ENCODE results near the gene SEC16B. TPM values are rescaled to one million over a fixed set of nuclear protein-coding genes. Genes with fewer than 3 reads are reported as not detected.

Gene SEC16B
- total and polyA plus RNA-seq, 2 of the 8 experiments (the other 6 are each of a cell fraction or from before 2014, with no cell fraction given), result 0.56 to 0.94 TPM

DNA sequence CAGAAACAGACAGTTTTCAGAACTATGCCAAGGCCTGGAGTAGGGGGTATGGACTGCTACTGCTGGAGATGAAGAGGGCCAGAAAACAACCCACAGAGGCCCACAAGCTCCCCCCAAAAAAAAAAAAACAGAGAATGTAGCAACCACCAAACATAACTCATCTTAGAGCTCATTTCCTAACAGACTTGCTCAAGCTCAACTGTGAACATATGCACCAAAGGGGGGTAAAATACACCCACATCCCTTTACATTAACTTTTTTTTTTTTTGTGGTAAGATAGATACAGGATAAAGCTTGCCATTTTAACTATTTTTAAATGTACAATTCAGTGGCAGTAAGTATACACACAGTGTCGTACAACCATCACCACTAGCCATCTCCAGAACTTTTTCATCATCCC, 36.0 kb downstream of the SEC16B start:
- Histone ChIP-seq H4K8ac (ENCODE audit: extremely low read depth, insufficient read depth, low read length) (no peak overlapping the region), H2BK5ac (ENCODE audit: low read depth, low read length) (no peak overlapping the region), H2BK120ac (replicated peaks; ENCODE audit: low read depth, low read length) (no peak overlapping the region), H3K27me3 (replicated peaks in 1 of 4; ENCODE audit: control insufficient read depth in 3 of 4, extremely low read depth in 1 of 4, insufficient read depth in 3 of 4, low read length in 3 of 4) (no peaks in the 10 kb centered on the region), H4K91ac (replicated peaks; ENCODE audit: insufficient read length, low read length) (no peak overlapping the region), H3K4me1 (replicated peaks in 1 of 4; ENCODE audit: control insufficient read depth in 3 of 4, insufficient read depth in 4 of 4, low read length in 3 of 4) (peaks cover 0 to 4% (median 0%) of the 10 kb centered on the region in 4 experiments; a peak in 1 of 7 replicates), H3K18ac (ENCODE audit: extremely low read depth, low read length) (no peak overlapping the region), H3K27ac (ENCODE audit: low read depth, low read length) (no peak overlapping the region), H3K4ac (replicated peaks; ENCODE audit: insufficient read length, low read depth, low read length) (no peak overlapping the region), H4K20me1 (replicated peaks in 1 of 2; ENCODE audit: control insufficient read depth in 1 of 2, insufficient read depth in 2 of 2, low read length in 2 of 2) (no peaks in the 10 kb centered on the region), H3K56ac (replicated peaks; ENCODE audit: insufficient read length, low read depth, low read length) (no peak overlapping the region), H3K14ac (ENCODE audit: insufficient read length) (no peak overlapping the region), H3K23me2 (ENCODE audit: low read depth, low read length) (no peaks in the 10 kb centered on the region), H2BK12ac (ENCODE audit: low read depth, low read length) (no peak overlapping the region), H3K4me2 (ENCODE audit: insufficient read depth in 1 of 2, low read depth in 2 of 2, low read length in 2 of 2) (no peak overlapping the region), H3K9me3 (ENCODE audit: insufficient read depth in 2 of 2, low read depth in 1 of 2, low read length in 1 of 2) (no peaks in the 10 kb centered on the region), H3K9ac (replicated peaks in 1 of 4; ENCODE audit: extremely low read depth in 1 of 4, low read depth in 3 of 4, low read length in 3 of 4) (no peak overlapping the region), H2AFZ (ENCODE audit: low read length) (no peak overlapping the region), H3K23ac (ENCODE audit: insufficient read length) (no peak overlapping the region), H2BK15ac (ENCODE audit: low read length) (no peak overlapping the region), H2AK5ac (ENCODE audit: low read depth, low read length) (no peak overlapping the region), H4K5ac (ENCODE audit: insufficient read length, low read depth, low read length) (no peak overlapping the region), H3K4me3 (ENCODE audit: extremely low read depth in 1 of 4, insufficient read depth in 2 of 4, low read depth in 3 of 4, low read length in 4 of 4) (no peak overlapping the region), H3K36me3 (ENCODE audit: control insufficient read depth in 2 of 4, insufficient read depth in 4 of 4, low read length in 3 of 4) (no peaks in the 10 kb centered on the region), H3K79me1 (ENCODE audit: low read depth, low read length) (no peaks in the 10 kb centered on the region), H2BK20ac (ENCODE audit: low read length) (no peak overlapping the region), H3K79me2 (ENCODE audit: control insufficient read depth in 1 of 2, insufficient read depth in 2 of 2, low read length in 2 of 2) (no peaks in the 10 kb centered on the region)
- POLR2A ChIA-PET (ENCODE audit: partially characterized antibody), result interaction anchor here (0.6 kb wide), 1 partner anchor 12 kb away, joined by 4 read pairs; no protein-coding TSS in a partner anchor
- 82% methylated on average over 1 of the region's 1 CpG; no CpG with 5 or more reads in 1 of the 2 experiments for WGBS, 2 experiments (ENCODE audit: extremely low coverage in 1 of 2, insufficient coverage in 1 of 2, insufficient read length in 1 of 2, insufficient replicate concordance in 2 of 2, low coverage in 1 of 2, low lambda C conversion rate in 2 of 2, missing lambda C conversion rate in 1 of 2)
- FAIRE-seq (no peak), DNase-seq (ENCODE audit: low read depth in 1 of 2, low spot score in 2 of 2) (no peak)
- CTCF ChIA-PET (ENCODE audit: partially characterized antibody), result interaction anchor here (0.6 to 8.3 kb wide), 9 partner anchors 11 to 1503 kb away, joined by 3 to 92 read pairs (median 3); no protein-coding TSS in a partner anchor
- TF ChIP-seq CBX5 (IDR thresholded peaks at IDR 0.05; ENCODE audit: low read depth, low read length) (no peak), SP1 (IDR thresholded peaks at IDR 0.05; ENCODE audit: low read depth, low read length) (no peak), HDAC6 (IDR thresholded peaks at IDR 0.05; ENCODE audit: low read depth, low read length) (no peak), SP2 (IDR thresholded peaks at IDR 0.05; ENCODE audit: low read length) (no peak), TCF12 (IDR thresholded peaks at IDR 0.05; ENCODE audit: low read depth, low read length) (no peak), POLR2AphosphoS5 (IDR thresholded peaks at IDR 0.05; ENCODE audit: low read depth, low read length) (no peak), JUN (IDR thresholded peaks at IDR 0.05; ENCODE audit: low read depth, low read length) (no peak), POU5F1 (IDR thresholded peaks at IDR 0.05; ENCODE audit: low read depth, low read length) (no peak), MAFK (IDR thresholded peaks at IDR 0.05; ENCODE audit: low read depth, low read length) (no peak), BCL11A (IDR thresholded peaks at IDR 0.05; ENCODE audit: low read depth in 2 of 2, low read length in 2 of 2) (no peak)
- TF ChIP-seq, protein P1, sequence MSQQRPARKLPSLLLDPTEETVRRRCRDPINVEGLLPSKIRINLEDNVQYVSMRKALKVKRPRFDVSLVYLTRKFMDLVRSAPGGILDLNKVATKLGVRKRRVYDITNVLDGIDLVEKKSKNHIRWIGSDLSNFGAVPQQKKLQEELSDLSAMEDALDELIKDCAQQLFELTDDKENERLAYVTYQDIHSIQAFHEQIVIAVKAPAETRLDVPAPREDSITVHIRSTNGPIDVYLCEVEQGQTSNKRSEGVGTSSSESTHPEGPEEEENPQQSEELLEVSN (IDR thresholded peaks at IDR 0.05), result no peak
- TF ChIP-seq, protein P2, sequence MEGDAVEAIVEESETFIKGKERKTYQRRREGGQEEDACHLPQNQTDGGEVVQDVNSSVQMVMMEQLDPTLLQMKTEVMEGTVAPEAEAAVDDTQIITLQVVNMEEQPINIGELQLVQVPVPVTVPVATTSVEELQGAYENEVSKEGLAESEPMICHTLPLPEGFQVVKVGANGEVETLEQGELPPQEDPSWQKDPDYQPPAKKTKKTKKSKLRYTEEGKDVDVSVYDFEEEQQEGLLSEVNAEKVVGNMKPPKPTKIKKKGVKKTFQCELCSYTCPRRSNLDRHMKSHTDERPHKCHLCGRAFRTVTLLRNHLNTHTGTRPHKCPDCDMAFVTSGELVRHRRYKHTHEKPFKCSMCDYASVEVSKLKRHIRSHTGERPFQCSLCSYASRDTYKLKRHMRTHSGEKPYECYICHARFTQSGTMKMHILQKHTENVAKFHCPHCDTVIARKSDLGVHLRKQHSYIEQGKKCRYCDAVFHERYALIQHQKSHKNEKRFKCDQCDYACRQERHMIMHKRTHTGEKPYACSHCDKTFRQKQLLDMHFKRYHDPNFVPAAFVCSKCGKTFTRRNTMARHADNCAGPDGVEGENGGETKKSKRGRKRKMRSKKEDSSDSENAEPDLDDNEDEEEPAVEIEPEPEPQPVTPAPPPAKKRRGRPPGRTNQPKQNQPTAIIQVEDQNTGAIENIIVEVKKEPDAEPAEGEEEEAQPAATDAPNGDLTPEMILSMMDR (IDR thresholded peaks at IDR 0.05; ENCODE audit: control extremely low read depth in 1 of 3, insufficient read depth in 1 of 3, low read depth in 1 of 3, low read length in 3 of 3), result no peak

All from H1 (cell line).